NCI-H128 (cell line): Measurements from ENCODE around the gene MATN3.
A peak's percentile ranks its signal among the peaks of the same experiment; 100 is the strongest.
"Not testable (repeated sequence)": the region's sequence is repeated elsewhere in the genome, so short reads cannot be mapped to it uniquely, and the experiment has no call there.

ENCODE experiments used
- DNase-seq: peaks from one replicate; lab custom pipeline; 2025; ENCODE audit not compliant: unreplicated experiment; lab: John Stamatoyannopoulos, UW

MATN3 gene, protein sequence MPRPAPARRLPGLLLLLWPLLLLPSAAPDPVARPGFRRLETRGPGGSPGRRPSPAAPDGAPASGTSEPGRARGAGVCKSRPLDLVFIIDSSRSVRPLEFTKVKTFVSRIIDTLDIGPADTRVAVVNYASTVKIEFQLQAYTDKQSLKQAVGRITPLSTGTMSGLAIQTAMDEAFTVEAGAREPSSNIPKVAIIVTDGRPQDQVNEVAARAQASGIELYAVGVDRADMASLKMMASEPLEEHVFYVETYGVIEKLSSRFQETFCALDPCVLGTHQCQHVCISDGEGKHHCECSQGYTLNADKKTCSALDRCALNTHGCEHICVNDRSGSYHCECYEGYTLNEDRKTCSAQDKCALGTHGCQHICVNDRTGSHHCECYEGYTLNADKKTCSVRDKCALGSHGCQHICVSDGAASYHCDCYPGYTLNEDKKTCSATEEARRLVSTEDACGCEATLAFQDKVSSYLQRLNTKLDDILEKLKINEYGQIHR

DNA sequence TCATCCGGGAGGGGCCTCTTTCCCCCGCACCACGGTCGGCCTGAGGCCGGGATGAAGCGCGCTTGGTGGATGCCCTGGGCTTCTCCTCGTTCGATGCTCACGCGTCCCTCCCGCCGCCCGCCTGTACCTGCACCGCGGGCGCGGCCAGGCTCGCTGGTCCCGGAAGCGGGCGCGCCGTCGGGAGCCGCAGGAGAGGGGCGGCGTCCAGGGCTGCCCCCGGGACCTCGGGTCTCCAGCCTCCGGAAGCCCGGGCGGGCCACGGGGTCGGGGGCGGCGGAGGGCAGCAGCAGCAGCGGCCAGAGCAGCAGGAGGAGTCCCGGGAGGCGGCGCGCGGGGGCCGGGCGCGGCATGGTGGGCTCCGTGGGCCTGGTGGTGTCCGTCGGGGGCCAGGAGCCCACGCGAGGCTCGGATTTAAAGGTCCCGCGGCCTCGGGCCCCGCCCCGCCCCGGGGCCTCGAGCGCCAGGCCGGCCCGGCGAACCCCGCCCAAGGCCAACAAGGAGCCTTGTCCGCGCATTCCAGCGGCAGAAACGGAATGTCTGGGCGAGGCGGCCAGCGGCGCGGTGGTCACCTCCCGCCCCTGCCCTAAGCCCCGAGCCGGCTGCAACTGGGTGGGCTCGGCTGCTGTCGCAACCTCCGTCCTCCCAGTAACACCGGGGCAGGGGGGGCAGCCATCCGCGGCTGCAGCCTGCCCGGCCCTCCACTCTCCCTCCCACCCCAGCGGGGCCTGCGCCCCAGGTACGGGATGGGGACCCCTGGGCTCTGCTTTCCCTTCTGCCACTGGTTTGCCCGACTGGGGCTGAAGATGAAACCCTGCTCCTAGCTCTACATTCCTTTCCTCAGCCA, at the start of gene MATN3:
Gene MATN3 (minus strand): TSS at position 387 of the 844 bp plus-strand sequence. CDS start 37 bp downstream, at position 350.
- no peak for DNase-seq

DNA sequence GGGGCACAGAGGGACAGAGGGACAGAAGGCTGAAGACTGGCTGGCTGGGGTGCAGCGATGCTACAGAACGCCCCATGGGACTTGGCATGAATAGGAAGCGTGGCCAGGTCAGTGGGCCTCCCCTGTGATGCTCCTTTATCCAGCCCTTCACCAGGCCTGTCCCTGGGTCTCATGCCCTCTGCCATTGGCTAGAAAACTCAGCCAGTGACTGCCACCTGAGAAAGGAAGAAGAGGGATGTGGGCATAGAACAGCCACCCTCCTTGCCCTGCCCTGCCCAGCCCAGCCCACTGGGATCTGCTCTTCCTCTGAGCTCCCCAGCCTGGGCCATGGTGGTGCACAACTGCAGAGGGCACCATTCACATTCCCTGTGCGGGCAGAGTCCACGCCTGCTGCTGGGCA, 49.5 kb upstream of the MATN3 start:
- no peak for DNase-seq

DNA sequence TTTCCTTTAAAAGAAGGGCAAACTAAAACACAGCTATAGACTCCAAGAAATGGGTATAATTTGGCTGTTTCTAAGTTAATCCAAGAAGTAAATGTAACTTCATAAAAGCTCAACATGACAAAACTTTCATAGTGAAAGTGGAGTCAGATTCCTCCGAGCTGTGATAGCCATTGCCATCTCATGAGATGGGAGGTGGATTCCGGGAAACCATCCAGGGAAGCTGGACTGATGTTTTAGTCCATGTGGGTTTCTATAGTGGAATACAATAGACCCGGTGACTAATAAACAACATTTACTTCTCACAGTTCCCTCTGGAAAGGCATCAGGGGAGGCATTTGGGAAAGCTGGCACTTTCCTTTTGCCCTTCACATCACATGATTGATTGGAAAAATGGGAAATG, 49.0 kb upstream of the MATN3 start:
- DNase-seq = no peak

DNA sequence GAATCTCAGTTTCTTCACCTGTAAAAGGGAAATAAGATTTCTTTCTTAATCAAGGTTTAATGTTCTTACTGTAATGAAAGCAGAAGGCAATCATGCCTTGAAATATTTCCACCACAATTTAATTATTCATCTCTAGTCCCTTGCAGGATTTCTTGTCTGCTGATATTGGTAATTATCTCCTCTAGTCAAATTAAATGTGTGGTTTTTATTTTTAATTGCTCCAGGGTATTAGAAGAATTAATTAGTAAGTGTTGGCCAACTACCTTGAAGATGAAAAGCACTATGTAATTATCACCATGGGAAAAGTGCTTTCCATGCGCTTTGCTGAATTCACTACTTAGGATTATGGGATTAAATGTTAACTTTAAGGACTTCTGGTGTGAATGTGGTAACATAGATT, 47.6 kb upstream of the MATN3 start:
- no peak for DNase-seq

DNA sequence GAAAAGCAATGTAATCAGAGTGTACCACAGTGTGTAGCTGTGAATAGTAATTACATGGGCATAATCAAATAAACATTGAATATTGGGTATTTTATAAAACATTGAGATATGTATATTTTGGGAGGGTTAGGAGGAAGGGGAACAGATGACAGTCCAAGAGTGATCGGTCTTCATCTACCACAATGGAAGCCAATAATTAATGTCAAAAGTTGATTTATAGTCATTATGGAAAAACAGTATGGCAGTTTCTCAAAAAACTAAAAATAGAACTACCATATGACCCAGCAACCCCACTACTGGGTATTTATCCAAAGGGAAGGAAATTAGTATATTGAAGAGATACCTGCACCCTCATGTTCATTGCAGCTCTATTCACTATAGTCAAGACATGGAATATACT, 44.8 kb upstream of the MATN3 start:
- DNase-seq = no peak

DNA sequence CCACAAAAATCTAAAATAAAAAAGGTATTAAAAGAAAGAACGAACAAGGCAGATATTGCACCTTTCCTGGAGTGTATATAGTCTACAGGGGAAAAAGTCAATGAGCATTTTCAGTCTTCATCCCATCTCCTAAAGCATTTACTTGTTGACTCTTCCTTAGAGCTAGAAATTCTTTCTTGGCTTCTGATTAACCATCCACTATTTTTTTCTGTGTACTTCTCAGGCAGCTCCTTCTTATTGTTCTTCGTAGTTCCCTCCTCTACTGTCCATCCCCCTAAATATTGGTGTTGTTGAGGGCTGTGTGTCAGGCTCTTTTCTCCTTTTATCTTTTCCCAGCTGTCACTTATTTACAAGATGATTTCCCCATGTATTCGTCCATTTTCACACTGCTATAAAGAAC, 42.5 kb upstream of the MATN3 start:
- DNase-seq = no peak

DNA sequence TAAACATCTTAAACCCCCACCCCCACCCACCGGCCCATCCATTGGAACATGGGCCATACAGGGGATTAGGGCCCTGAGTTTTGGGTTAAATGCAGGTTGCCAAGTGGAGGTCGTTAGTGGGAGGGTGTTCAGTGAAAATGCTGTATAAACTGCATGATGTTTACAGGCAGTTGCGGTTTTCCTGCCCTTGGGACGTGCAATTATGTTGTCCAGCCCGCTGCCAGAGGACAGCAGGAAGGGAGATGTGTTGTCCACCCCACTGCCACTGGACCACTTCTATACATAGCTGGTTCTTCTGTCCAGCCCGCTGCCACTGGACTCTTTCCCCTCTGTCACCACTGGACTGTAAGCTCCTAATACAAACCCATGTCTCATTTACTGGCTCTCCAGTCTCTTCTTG, 41.7 kb upstream of the MATN3 start:
- no peak for DNase-seq

DNA sequence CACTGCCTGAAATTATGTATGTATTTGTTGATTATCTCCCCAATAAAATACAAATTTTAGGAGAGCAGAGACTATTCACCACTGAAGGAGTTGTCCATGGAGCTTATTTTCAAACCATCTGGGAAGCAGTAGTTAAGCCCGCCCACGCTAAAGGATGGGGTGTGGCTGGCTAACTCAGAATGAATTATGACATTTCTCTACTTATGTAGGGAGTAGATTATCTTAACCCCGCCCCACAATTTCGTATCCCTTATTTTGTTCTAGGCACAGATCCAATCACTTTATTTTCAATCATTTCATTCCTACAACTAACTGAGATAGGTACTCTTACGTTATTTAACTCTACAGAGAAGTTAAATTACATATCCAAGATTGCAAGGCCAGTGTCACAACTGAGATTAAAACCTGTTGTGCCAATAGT, 40.4 kb upstream of the MATN3 start:
- peak; percentile 15 for DNase-seq

DNA sequence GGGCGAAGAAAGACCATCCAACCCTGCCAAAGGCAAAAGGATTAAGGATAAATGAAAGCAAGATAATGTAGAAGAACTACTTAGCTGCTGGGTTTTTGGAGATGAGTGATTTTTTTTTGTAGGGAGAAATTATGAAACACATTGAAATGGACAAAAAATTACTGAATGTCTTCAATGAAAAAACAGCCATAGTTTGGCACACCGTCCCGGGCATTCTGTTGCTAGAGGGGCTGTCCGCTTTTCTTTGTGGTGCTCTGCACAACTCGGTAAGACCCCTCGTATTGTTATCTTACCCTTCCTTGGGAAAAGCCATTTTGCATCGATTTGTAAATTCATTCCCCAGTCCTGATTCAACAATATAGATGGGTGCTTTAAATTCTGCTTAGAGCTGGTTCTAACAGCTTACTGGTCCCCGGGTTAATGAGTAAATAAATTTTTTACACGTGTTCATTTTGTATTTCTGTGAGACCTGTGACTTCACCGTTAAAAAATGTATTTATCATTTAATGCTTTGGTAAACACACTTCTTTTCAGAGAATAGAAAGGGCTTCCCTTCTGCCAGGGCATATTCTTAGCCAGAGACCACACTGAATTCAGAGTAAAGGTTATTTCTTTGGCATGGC, 39.9 kb upstream of the MATN3 start:
- no peak for DNase-seq

DNA sequence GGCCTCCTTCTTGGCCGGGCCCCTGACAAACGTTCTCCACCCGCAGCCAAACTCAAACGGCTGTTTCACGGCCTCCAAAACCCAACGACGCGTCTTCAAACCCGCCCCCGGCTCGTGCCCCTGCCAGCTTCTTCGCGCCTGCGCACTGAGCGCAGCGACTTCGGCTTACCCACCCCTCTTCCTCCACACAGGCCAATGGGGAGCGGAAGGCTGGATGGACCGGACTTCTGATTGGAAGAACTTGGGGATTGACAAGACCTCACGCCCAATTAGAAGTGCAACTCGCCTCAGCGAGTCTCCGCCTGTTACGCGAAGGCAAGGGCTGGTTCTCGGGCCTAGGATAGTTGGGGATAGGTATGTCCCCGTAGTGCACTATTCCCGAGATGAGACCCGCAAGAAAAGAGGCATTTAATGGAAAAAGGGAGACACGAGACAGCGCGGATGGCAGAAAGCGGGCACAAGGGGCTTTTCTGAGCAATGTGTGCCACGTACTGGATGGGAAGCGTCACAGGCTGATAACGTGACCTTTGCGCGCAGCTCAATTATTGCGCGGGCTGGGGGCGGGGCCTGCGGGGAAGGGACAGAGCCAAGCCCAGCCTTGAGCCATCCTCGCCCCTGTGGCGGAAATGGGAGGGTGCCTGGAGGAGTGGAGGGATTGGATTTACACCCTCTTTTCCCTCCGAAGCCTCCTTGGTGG, 39.2 kb upstream of the MATN3 start, which contains the start of gene LAPTM4A:
Gene LAPTM4A (minus strand): TSS at position 97 of the 697 bp plus-strand sequence. CDS start 108 bp downstream, outside the sequence.
- DNase-seq = peak; percentile 98

DNA sequence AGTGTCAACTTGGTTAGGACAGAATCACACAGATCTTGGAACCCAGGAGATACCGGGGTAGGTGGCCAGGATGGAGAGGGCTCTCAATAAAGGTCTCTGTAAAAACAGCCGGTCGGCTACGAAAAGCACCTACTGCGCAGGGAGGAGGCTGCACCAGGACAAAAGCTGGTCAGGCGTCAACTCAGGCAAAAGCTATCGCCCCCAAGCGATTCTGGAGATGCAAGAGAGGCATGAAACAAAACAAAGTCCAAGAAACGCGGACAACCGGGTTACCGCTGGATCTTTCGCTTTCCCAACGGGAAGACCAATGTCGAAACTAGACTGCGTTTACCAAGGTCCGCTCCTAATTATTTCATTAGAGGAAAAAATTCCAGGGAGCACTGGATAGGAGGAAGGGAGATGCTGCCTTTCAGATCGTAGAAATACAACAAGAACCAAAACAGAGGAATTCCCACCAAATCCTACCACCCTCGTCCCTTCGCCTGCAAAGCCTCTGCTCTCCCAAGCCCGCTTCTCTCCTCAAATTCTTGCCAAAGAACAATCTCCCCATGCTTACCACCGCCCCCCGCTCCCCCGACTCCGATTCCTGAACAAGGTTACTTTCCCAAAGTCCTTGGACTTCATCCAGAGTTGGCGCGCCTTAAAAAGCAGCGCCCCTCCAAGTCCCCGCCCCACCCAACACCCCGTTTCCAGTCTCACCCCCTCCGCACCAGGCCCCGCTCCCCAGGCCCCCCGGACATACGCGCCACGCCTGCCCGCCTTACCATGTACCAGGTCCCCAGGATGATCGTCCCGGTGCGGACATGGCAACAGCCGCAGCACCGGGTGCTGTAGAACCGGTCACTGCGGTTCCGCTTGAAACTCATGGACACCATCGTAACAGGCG, 38.4 kb upstream of the MATN3 start:
- DNase-seq = no peak

DNA sequence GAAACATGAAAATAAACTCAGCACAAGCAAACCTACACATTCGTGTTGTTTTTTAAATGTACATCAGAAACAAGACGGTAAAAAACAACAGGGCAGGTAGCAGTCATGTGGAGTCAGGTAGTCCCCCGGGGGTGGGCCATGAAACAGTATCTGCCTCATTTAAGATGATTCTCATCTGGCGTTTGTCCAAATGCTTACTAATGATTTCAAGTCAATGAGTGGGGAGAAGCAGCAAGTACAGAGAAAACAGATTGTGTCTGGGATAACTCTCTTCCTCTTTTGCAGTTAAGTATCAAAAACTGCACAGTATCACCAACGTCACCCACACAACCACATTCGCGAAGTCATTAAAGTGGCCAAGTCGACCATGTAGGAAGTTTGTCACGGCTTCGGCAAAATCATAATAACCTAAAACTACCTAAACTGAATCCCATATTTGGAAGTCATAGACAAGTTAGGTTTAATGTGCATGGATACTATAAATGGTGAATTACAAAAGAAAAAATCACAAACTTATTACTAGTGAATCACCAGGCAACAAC, 37.7 kb upstream of the MATN3 start:
- peak; percentile 80 for DNase-seq

DNA sequence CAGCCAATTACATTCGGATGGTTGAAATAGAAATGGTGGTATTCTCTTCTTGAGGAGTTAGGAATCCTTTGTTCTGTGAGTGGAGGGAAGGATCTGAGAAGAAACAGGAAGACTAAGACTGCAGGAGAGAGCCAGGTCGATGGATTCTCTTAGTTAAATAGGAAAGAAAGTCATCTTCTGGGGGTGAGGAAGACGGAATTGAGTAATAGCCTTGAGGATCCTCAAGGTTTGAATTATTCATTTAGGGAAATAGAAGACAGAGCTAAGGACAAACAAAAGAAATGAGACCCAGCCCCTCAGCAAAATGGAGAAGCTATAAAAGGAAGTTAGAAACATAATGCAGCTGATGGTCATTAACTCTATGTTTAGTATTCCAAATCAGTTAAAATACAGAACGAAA, 37.2 kb upstream of the MATN3 start:
- no peak for DNase-seq

DNA sequence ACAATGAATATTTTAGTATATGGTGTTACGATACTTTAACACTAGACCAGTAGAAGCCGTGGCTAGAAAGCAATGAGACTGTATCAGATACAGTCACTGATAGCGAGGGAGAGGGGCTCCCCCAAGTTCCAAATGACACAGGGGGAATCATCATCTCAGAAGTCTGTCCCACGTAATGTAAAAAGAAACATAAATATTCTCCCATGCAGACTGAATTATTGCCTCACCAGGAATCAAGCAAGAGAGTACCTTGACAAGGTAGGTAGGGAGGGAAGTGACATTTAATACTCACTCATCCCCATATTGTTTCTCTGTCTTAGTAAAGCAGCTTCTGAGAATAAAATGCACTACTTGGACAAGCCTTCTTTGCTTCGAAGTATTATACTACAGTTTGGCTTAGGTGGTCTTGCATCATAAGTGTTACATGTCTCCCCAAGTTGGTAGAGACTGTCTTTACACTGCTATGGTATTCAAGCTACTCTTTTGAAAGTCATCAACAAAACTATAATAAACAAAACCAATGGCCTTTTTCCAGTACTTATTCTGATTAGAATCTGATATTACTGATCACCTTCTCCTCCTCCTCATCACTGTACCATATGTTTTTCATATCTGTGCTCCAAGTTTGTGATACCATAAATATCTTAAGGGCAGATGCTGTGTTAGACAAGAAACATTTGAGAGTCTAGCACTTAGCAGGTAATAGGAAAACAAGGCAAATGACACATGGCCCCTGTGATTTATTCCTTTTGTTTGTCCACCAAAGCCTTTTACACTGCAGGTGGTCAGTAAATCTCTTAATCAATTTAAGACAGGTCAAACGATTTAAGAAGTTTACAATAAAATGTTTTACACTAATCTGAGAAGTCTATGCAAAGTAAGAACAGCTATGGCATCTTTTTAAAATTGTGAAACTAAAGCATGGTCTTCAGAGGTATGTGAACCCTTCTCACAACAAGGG, 36.3 kb upstream of the MATN3 start:
- no peak for DNase-seq

DNA sequence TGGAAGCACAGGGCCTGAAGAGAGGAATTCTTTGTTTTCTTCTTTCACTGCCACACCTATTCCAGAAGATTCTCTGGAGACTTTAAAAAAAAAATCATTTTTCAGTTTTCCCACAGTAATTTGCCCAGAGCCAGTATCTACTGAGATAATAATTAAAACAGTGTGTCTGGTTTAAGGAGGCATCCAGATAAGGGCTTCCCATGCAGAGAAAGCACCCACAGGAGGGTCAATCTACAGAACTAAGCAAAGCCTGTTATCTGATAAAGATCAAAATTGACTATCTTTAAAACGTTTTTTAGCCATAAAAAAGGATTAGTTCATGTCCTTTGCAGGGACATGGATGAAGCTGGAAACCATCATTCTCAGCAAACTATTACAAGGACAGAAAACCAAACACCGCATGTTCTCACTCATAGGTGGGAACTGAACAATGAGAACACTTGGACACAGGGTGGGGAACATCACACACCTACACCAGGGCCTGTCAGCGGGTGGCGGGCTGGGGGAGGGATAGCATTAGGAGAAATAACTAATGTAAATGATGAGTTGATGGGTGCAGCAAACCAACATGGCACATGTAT, 33.3 kb upstream of the MATN3 start:
- DNase-seq = not testable (repeated sequence)

DNA sequence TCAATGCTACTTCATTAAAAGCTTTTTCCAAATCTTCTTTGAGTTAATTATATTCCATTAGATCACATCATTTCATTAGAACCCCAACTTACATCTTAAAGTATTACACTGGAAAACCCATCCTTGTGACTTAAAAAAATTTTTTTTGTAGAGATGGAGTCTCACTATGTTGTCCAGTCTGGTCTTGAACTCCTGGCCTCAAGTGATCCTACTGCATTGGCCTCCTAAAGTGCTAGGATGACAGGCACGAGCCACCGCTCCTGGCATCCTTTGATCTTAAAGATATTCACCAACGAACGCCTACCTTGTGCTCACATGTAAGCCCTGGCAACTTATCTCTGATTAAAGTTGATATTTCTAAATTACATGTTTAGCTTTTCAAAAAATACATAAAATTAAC, 32.3 kb upstream of the MATN3 start:
- DNase-seq = no peak

DNA sequence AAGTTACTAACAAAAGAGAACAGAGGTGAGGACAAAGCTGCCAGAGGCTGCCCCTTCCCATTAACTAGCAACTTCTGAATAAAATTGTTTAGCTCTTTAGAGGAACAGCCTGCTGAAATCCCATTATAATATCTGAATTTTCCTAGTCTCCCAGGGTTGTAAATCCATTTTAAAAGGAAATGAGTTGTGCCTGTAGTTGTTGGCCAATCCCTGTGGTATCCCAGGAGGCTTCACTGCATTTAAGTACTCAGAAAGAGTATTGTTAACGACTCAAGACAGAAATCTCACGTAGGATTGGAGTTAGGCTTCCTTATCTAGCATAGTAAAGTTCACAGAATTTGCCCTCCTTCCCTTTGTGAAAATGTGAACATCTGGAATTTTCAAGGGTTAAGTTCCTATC, 30.1 kb upstream of the MATN3 start:
- DNase-seq = no peak
